OCI-LY3 (cell line): Measurements from ENCODE around the gene NR5A1.

Source experiments
- EZH2phosphoT487 ChIP-seq: fragments of 200-600 bp; shearing (Covaris generic); IDR thresholded peaks from 2 replicates; pipeline ENCODE4 v1.6.1; 2018; ENCODE audit warnings: antibody characterized with exemption, mixed run types, low read depth
- TF ChIP-seq, protein P1 (sequence below): fragments of 200-600, 300-600 bp; sonication (generic); IDR thresholded peaks from 2 replicates; pipeline ENCODE4 v1.5.1; 2014; ENCODE audit warnings: antibody characterized with exemption, low read length, low read depth

DNA sequence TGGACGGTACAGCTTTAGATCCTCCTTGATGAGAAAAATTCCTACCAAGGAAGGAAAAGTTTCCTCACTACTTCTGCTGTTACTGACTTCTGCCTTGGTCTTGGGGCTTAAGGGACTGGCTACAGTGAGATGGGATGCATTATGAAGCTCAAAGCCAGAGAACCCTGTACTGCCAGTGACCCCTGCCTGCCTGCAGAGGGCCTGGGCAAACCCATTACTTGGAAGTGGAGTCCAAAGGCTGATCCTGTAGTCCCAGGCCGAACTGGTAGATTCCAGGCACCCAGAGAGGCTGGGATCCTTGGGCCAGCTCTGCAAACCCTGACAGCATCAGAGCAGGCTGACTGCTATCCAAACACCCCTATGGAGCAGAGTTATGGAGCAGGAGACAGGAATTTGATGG is 25.7 kb upstream of the NR5A1 start:
- TF ChIP-seq, protein P1, sequence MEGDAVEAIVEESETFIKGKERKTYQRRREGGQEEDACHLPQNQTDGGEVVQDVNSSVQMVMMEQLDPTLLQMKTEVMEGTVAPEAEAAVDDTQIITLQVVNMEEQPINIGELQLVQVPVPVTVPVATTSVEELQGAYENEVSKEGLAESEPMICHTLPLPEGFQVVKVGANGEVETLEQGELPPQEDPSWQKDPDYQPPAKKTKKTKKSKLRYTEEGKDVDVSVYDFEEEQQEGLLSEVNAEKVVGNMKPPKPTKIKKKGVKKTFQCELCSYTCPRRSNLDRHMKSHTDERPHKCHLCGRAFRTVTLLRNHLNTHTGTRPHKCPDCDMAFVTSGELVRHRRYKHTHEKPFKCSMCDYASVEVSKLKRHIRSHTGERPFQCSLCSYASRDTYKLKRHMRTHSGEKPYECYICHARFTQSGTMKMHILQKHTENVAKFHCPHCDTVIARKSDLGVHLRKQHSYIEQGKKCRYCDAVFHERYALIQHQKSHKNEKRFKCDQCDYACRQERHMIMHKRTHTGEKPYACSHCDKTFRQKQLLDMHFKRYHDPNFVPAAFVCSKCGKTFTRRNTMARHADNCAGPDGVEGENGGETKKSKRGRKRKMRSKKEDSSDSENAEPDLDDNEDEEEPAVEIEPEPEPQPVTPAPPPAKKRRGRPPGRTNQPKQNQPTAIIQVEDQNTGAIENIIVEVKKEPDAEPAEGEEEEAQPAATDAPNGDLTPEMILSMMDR, result no peak
- TF ChIP-seq EZH2phosphoT487, result no peak
